K562 (cell line): ENCODE measurements around the gene RALB. TPM values are rescaled to one million over a fixed set of nuclear protein-coding genes. Genes with fewer than 3 reads are reported as not detected.

Source experiments
- ATAC-seq: fragments of 200-7000 bp; cut with Tn5 transposase; 3 replicates; pipeline ENCODE4 v1.9.1; 2020; ENCODE audit warnings: moderate library complexity
- BruUV-seq: library from RNA; stranded (reverse); fragments of 400-500 nt; replicated peaks from 2 replicates; lab custom pipeline; 2021; lab: Mats Ljungman, UMichigan
- CTCF ChIA-PET: fragments of 300-600 bp; formaldehyde crosslinking; extraction: SDS; loops from one replicate; lab custom pipeline; 2021; ENCODE audit warnings: low intra/inter-chr PET ratio; lab: Yijun Ruan, JAX
- POLR2A ChIA-PET: fragments of 300-600, 350-650 bp; sonication (Branson Sonifier 250); formaldehyde crosslinking; extraction: SDS; loops from one replicate; lab custom pipeline; 2021; ENCODE audit warnings: antibody characterized with exemption, inconsistent platforms; lab: Yijun Ruan, JAX
- DNase-seq, 4 experiments: peaks; one replicate each; pipeline versions ENCODE4 v3.0.0 to v3.0.0-alpha.2; 2011 to 2018; ENCODE audit warnings: low spot score in 3 of 4, mixed read lengths in 3 of 4; ENCODE audit errors: extremely low read depth in 1 of 4
- FAIRE-seq: peaks from 2 replicates; lab custom pipeline; 2011; peaks lifted over from hg19 to GRCh38; lab: Jason Lieb, UNC
- H2AFZ ChIP-seq: 2 replicates; pipeline ENCODE4 v1.6.0; 2011; ENCODE audit warnings: low read depth, low read length, control low read depth, inconsistent platforms
- H3K27ac ChIP-seq: fragments of 200-600 bp; 3 replicates; pipeline ENCODE4 v1.8.0; 2011; ENCODE audit warnings: low read depth, mild to moderate bottlenecking, control low read depth, inconsistent platforms, low read length, moderate library complexity, mixed read lengths; ENCODE audit errors: extremely low read depth
- H3K27me3 ChIP-seq, 2 experiments: fragments of 300-600 bp in 1 of 2; 2 replicates in 1 of 2; 3 replicates in 1 of 2; pipeline versions ENCODE4 v1.6.0 to v1.8.0; 2011; ENCODE audit warnings: inconsistent platforms in 2 of 2, low read length in 2 of 2, mild to moderate bottlenecking in 1 of 2, mixed read lengths in 1 of 2, moderate library complexity in 1 of 2; ENCODE audit not compliant: control insufficient read depth in 2 of 2, insufficient read depth in 2 of 2
- H3K36me3 ChIP-seq: fragments of 300-600 bp; 3 replicates; pipeline ENCODE4 v1.8.0; 2011; ENCODE audit warnings: mild to moderate bottlenecking, low read length, inconsistent platforms; ENCODE audit not compliant: control insufficient read depth, insufficient read depth
- H3K4me1 ChIP-seq, 2 experiments: fragments of 200-600 bp in 1 of 2; replicated peaks in 1 of 2; 2 replicates in 1 of 2; 3 replicates in 1 of 2; pipeline versions ENCODE4 v1.5.1 to v1.8.0; 2011; ENCODE audit warnings: inconsistent platforms in 2 of 2, low read length in 2 of 2, mild to moderate bottlenecking in 1 of 2, mixed read lengths in 1 of 2, moderate library complexity in 1 of 2; ENCODE audit not compliant: control insufficient read depth in 2 of 2, insufficient read depth in 2 of 2
- H3K4me2 ChIP-seq: 2 replicates; pipeline ENCODE4 v1.6.1; 2011; ENCODE audit warnings: low read length, control low read depth, inconsistent platforms, mixed read lengths; ENCODE audit not compliant: insufficient read depth
- H3K4me3 ChIP-seq: fragments of 200-600 bp; sonication (generic), shearing (Covaris generic); 2 replicates; pipeline ENCODE4 v1.5.1; 2016; ENCODE audit warnings: control low read depth, inconsistent platforms
- H3K79me2 ChIP-seq: fragments of 200-600 bp; 3 replicates; pipeline ENCODE4 v1.8.0; 2011; ENCODE audit warnings: low read length, inconsistent platforms; ENCODE audit not compliant: control insufficient read depth, insufficient read depth
- H3K9ac ChIP-seq, 2 experiments: 2 replicates each; pipeline versions ENCODE4 v1.6.0 to v1.6.1; 2011; ENCODE audit warnings: low read depth in 2 of 2, low read length in 2 of 2, control low read depth in 1 of 2, inconsistent platforms in 1 of 2, mild to moderate bottlenecking in 1 of 2, mixed read lengths in 1 of 2; ENCODE audit not compliant: insufficient read depth in 1 of 2
- H3K9me1 ChIP-seq: one replicate; pipeline ENCODE4 v1.6.0; 2011; ENCODE audit warnings: inconsistent platforms, mild to moderate bottlenecking, low read length, moderate library complexity; ENCODE audit not compliant: control insufficient read depth, insufficient read depth
- H3K9me3 ChIP-seq: replicated peaks from 2 replicates; pipeline ENCODE4 v1.5.1; 2011; ENCODE audit warnings: low read depth, low read length, inconsistent platforms; ENCODE audit not compliant: control insufficient read depth, insufficient read depth
- H4K20me1 ChIP-seq: replicated peaks from 2 replicates; pipeline ENCODE4 v1.6.1; 2011; ENCODE audit warnings: low read length, inconsistent platforms, mixed read lengths; ENCODE audit not compliant: control insufficient read depth, insufficient read depth
- BRD4 ChIP-seq: fragments of 200-600 bp; sonication (generic); IDR thresholded peaks from 2 replicates; pipeline ENCODE4 v1.6.1; 2017; ENCODE audit warnings: inconsistent platforms
- HDAC1 ChIP-seq, 2 experiments: fragments of 450-650 bp; IDR thresholded peaks; 2 replicates each; pipeline ENCODE4 v1.6.1; 2016 to 2017; ENCODE audit warnings: inconsistent platforms in 1 of 2, mild to moderate bottlenecking in 1 of 2, moderate library complexity in 1 of 2
- HDAC6 ChIP-seq: IDR thresholded peaks from 2 replicates; pipeline ENCODE4 v1.6.1; 2012; ENCODE audit warnings: low read depth, mild to moderate bottlenecking, control low read depth, inconsistent platforms, low read length, moderate library complexity
- PCBP2 ChIP-seq: fragments of 200-400 bp; formaldehyde crosslinking; IDR thresholded peaks from 2 replicates; pipeline ENCODE4 v1.6.1; 2018; ENCODE audit warnings: low read length, low read depth, mild to moderate bottlenecking, moderate library complexity; ENCODE audit not compliant: poor library complexity, severe bottlenecking
- YY1 ChIP-seq, 3 experiments: IDR thresholded peaks; 2 replicates each; pipeline ENCODE4 v1.6.1; 2011; ENCODE audit warnings: low read length in 2 of 3, mild to moderate bottlenecking in 2 of 3, moderate library complexity in 2 of 3, borderline replicate concordance in 1 of 3, control low read depth in 1 of 3, low read depth in 1 of 3; ENCODE audit not compliant: insufficient read depth in 3 of 3, insufficient replicate concordance in 2 of 3, control insufficient read depth in 1 of 3, insufficient read length in 1 of 3; ENCODE audit errors: extremely low read depth in 1 of 3
- WGBS: fragments of 100-300 bp; shearing (Covaris generic); methylation state at CpG from one replicate; pipeline ENCODE4 v1.1.6; 2016; ENCODE audit warnings: low coverage, mixed read lengths; ENCODE audit not compliant: insufficient coverage; ENCODE audit errors: missing lambda C conversion rate; 5-methylcytosine and 5-hydroxymethylcytosine counted together
- in situ Hi-C: fragments of 300-500 bp; cut with MboI; formaldehyde crosslinking; loops from 4 replicates; pipeline ENCODE4 v1.15.0; 2018; ENCODE audit warnings: inconsistent platforms, mixed read lengths
- intact Hi-C: fragments of 100-400 bp; cut with micrococcal nuclease; formaldehyde crosslinking; loops from 2 replicates; pipeline ENCODE4 v1.14.2; 2022
- polyA plus RNA-seq, 8 experiments: library from polyadenylated mRNA; depleted of rRNA in 4 of 8; stranded (reverse) in 5 of 8; unstranded in 3 of 8; fragments of >200 nt; fragmentation: Nextera tagmentation in 2 of 8; fragmentation: Illumina TruSeq in 1 of 8; extraction: Ambion mirVana in 2 of 8; extraction: Trizol in 1 of 8; gene quantifications; 2 replicates each; pipeline versions ENCODE4 v1.2.1 to v1.2.3, GENCODE V29; 2011 to 2014; ENCODE audit warnings: inconsistent platforms in 1 of 8, missing spikeins in 1 of 8
- total RNA-seq, 7 experiments: library from RNA; depleted of rRNA in 6 of 7; stranded (reverse); fragments of >200 nt in 6 of 7; fragmentation: Illumina TruSeq in 2 of 7; extraction: Trizol in 2 of 7; gene quantifications; 2 replicates each; pipeline versions ENCODE4 v1.2.1 to v1.2.3, GENCODE V29; 2011 to 2021; ENCODE audit warnings: low replicate concordance in 1 of 7
- TF ChIP-seq, protein P1 (sequence below): fragments of 450-650 bp; IDR thresholded peaks from 2 replicates; pipeline ENCODE4 v1.6.1; 2016
- TF ChIP-seq, protein P2 (sequence below), 2 experiments: fragments of 450-650 bp; formaldehyde crosslinking in 1 of 2; IDR thresholded peaks; 2 replicates each; pipeline versions ENCODE4 v1.4.0 to v1.6.1; 2014 to 2020; ENCODE audit warnings: mild to moderate bottlenecking in 2 of 2, borderline replicate concordance in 1 of 2, low read depth in 1 of 2

Gene RALB
- total and polyA plus RNA-seq, 9 of the 15 experiments (the other 6 are each of a cell fraction or from before 2014, with no cell fraction given) = 14.8 to 65.6 (median 38.4) TPM

DNA sequence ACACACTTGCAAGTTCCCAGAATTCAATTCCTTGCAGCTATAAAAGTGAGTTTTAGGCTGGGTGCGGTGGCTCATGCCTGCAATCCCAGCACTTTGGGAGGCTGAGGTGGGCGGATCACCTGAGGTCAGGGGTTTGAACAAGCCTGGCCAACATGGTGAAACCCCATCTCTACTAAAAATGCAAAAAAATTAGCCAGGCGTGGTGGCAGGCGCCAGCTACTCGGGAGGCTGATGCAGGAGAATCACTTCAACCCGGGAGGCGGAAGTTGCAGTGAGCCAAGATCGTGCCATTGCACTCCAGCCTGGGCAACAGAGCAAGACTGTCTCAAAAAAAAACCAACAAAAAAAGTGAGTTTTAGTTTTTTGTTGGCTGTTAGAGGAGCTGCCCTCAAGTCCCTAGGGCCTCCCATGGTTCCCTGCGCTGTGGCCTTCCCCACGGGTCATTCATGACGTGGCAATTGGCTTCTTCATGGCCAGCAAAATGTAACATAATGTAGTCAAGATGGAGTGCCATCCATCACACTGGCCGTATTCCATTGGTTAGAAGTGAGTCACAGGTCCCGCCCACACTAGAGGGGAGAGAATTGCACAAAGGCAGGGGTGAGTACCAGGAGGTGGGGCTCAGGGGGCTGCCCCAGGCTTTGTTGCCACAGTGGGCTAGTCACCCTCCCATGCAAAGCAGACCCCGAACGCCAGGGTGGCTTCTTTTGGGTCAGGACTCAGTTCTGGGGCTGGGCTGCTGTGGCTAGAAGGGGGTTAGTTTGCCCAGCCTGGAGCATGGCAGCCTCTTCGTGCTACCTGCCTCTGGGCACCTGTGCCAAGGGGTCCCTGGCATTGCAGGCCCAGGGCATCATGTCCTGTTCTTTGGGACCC lies 55.6 kb downstream of the RALB start (continued):
- TF ChIP-seq, protein P1, sequence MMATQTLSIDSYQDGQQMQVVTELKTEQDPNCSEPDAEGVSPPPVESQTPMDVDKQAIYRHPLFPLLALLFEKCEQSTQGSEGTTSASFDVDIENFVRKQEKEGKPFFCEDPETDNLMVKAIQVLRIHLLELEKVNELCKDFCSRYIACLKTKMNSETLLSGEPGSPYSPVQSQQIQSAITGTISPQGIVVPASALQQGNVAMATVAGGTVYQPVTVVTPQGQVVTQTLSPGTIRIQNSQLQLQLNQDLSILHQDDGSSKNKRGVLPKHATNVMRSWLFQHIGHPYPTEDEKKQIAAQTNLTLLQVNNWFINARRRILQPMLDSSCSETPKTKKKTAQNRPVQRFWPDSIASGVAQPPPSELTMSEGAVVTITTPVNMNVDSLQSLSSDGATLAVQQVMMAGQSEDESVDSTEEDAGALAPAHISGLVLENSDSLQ = peak; percentile 72

DNA sequence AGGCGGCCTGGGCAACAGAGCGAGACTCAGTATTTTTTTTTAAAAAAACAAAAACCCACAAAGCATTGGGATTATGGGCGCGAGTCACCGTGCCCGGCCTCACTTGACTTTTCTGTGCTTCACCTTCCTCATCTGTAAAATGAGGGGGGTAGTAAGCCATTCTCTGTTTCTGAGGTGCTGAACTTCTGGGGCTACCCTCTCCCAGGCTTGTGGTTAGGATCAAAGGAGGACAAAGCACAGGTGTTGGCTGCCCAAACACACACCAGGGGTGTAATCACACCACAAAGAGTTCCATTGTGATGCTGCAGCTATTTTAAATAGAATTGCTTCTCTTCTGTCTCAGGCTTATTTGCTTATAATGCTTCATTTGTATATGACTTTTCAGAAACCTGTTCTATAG lies 57.5 kb downstream of the RALB start:
- Histone ChIP-seq H3K79me2 (no peaks in the 10 kb centered on the region), H3K9ac (no peak overlapping the region), H3K9me3 (no peaks in the 10 kb centered on the region), H3K36me3 (no peaks in the 10 kb centered on the region), H3K27ac (no peak overlapping the region), H3K4me1 (peaks cover 0 to 6% of the 10 kb centered on the region in 2 experiments; a peak in 2 of 5 replicates), H3K27me3 (peaks cover 15 to 34% of the 10 kb centered on the region in 2 experiments), H3K9me1 (peaks cover 4% of the 10 kb centered on the region), H2AFZ (no peak overlapping the region), H3K4me2 (no peak overlapping the region), H4K20me1 (peaks cover 11% of the 10 kb centered on the region; the same call in 1 of the 2 replicates), H3K4me3 (no peak overlapping the region)
- DNase-seq (no peak), FAIRE-seq (no peak), ATAC-seq (no peak)
- intact Hi-C loops = loop anchor here (5.0 to 10.0 kb wide), 4 partner anchors 133 to 365 kb away; partner anchors contain the start of gene EPB41L5
- in situ Hi-C loops = loop anchor here (10.0 kb wide), 1 partner anchor 195 kb away; no protein-coding TSS in a partner anchor
- CTCF ChIA-PET = no interaction called here
- BruUV-seq = no TSS peak
- WGBS = 44% methylated on average over 6 of the region's 6 CpGs
- POLR2A ChIA-PET = interaction anchor here (0.7 to 1.1 kb wide), 2 partner anchors 10 to 14 kb away, joined by 4 to 5 read pairs; no protein-coding TSS in a partner anchor
- TF ChIP-seq HDAC1 (IDR thresholded peaks at IDR 0.05) = no peak
- TF ChIP-seq BRD4 = no peak
- no peak for TF ChIP-seq PCBP2
- TF ChIP-seq, protein P2, sequence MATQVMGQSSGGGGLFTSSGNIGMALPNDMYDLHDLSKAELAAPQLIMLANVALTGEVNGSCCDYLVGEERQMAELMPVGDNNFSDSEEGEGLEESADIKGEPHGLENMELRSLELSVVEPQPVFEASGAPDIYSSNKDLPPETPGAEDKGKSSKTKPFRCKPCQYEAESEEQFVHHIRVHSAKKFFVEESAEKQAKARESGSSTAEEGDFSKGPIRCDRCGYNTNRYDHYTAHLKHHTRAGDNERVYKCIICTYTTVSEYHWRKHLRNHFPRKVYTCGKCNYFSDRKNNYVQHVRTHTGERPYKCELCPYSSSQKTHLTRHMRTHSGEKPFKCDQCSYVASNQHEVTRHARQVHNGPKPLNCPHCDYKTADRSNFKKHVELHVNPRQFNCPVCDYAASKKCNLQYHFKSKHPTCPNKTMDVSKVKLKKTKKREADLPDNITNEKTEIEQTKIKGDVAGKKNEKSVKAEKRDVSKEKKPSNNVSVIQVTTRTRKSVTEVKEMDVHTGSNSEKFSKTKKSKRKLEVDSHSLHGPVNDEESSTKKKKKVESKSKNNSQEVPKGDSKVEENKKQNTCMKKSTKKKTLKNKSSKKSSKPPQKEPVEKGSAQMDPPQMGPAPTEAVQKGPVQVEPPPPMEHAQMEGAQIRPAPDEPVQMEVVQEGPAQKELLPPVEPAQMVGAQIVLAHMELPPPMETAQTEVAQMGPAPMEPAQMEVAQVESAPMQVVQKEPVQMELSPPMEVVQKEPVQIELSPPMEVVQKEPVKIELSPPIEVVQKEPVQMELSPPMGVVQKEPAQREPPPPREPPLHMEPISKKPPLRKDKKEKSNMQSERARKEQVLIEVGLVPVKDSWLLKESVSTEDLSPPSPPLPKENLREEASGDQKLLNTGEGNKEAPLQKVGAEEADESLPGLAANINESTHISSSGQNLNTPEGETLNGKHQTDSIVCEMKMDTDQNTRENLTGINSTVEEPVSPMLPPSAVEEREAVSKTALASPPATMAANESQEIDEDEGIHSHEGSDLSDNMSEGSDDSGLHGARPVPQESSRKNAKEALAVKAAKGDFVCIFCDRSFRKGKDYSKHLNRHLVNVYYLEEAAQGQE (IDR thresholded peaks at IDR 0.05; ENCODE audit: borderline replicate concordance) = no peak
- TF ChIP-seq, protein P2 (CRISPR knock-in tag; IDR thresholded peaks at IDR 0.05; ENCODE audit: low read depth) = no peak
- TF ChIP-seq HDAC6 = no peak
- no peak for TF ChIP-seq YY1 (IDR thresholded peaks at IDR 0.05; ENCODE audit: borderline replicate concordance in 1 of 3, control insufficient read depth in 1 of 3, extremely low read depth in 1 of 3, insufficient read depth in 3 of 3, insufficient read length in 1 of 3, insufficient replicate concordance in 2 of 3, low read depth in 1 of 3, low read length in 2 of 3)
